IMR-90 (cell line): ENCODE data around the gene FAM24A. TPM values are rescaled to one million over a fixed set of nuclear protein-coding genes. Genes with fewer than 3 reads are reported as not detected.

ENCODE experiments used
- ATAC-seq: fragments of 200-7000 bp; cut with Tn5 transposase; 2 replicates; pipeline ENCODE4 v1.9.1; 2020; ENCODE audit warnings: low read depth, mild to moderate bottlenecking, moderate library complexity
- Bru-seq: library from RNA; stranded (reverse); fragments of 400-500 nt; gene quantifications from one replicate; lab custom pipeline; 2021; lab: Mats Ljungman, UMichigan
- BruChase-seq, 2 experiments: library from RNA; stranded (reverse); fragments of 400-500 nt; gene quantifications; one replicate each; lab custom pipeline; 2021; lab: Mats Ljungman, UMichigan
- BruUV-seq: library from RNA; stranded (reverse); fragments of 400-500 nt; replicated peaks from 2 replicates; lab custom pipeline; 2021; lab: Mats Ljungman, UMichigan
- CTCF ChIA-PET: fragments of 300-600 bp; formaldehyde crosslinking; extraction: SDS; loops from one replicate; lab custom pipeline; 2021; ENCODE audit warnings: antibody characterized with exemption; lab: Yijun Ruan, JAX
- POLR2A ChIA-PET: fragments of 300-600 bp; sonication (Branson Sonifier 250); formaldehyde crosslinking; loops from one replicate; lab custom pipeline; 2022; ENCODE audit warnings: antibody characterized with exemption; ENCODE audit not compliant: unreplicated experiment; lab: Charles Lee
- DNase-seq: peaks from one replicate; pipeline ENCODE4 v3.0.0; 2013
- H2AFZ ChIP-seq: replicated peaks from 2 replicates; pipeline ENCODE3; 2013; ENCODE audit warnings: low read length, mild to moderate bottlenecking; ENCODE audit not compliant: poor library complexity
- H2AK5ac ChIP-seq: 2 replicates; pipeline ENCODE4 v1.6.1; 2013; ENCODE audit warnings: low read depth, low read length, inconsistent platforms
- H2AK9ac ChIP-seq: replicated peaks from 2 replicates; pipeline ENCODE3; 2013; ENCODE audit warnings: mild to moderate bottlenecking, low read depth, low read length, moderate library complexity; ENCODE audit not compliant: poor library complexity
- H2BK120ac ChIP-seq: 2 replicates; pipeline ENCODE4 v1.6.1; 2013; ENCODE audit warnings: low read depth, low read length, inconsistent platforms
- H2BK15ac ChIP-seq: 3 replicates; pipeline ENCODE4 v1.6.1; 2013; ENCODE audit warnings: low read depth, low read length, inconsistent platforms
- H2BK20ac ChIP-seq: 2 replicates; pipeline ENCODE4 v1.6.1; 2013; ENCODE audit warnings: low read depth, mild to moderate bottlenecking, inconsistent platforms, low read length, moderate library complexity
- H2BK5ac ChIP-seq: 2 replicates; pipeline ENCODE4 v1.6.1; 2013; ENCODE audit warnings: mild to moderate bottlenecking, low read depth, low read length, inconsistent platforms; ENCODE audit not compliant: poor library complexity, severe bottlenecking
- H3K14ac ChIP-seq: replicated peaks from 2 replicates; pipeline ENCODE4 v1.6.1; 2013; ENCODE audit warnings: low read depth, low read length, inconsistent platforms
- H3K18ac ChIP-seq: 2 replicates; pipeline ENCODE4 v1.6.1; 2013; ENCODE audit warnings: low read depth, low read length, control low read depth
- H3K23ac ChIP-seq: 2 replicates; pipeline ENCODE4 v1.6.1; 2013; ENCODE audit warnings: low read depth, low read length, inconsistent platforms
- H3K27ac ChIP-seq: 2 replicates; pipeline ENCODE4 v1.5.1; 2013; ENCODE audit warnings: mild to moderate bottlenecking, control low read depth, low read length; ENCODE audit not compliant: insufficient read depth
- H3K27me3 ChIP-seq: 2 replicates; pipeline ENCODE4 v1.6.1; 2013; ENCODE audit warnings: low read length; ENCODE audit not compliant: control insufficient read depth, insufficient read depth
- H3K36me3 ChIP-seq: 2 replicates; pipeline ENCODE4 v1.6.1; 2013; ENCODE audit warnings: low read length, mixed read lengths; ENCODE audit not compliant: control insufficient read depth, insufficient read depth
- H3K4ac ChIP-seq: 2 replicates; pipeline ENCODE4 v1.6.1; 2013; ENCODE audit warnings: low read depth, low read length, inconsistent platforms
- H3K4me1 ChIP-seq: 2 replicates; pipeline ENCODE4 v1.6.1; 2013; ENCODE audit warnings: low read length, mixed read lengths; ENCODE audit not compliant: control insufficient read depth, insufficient read depth
- H3K4me2 ChIP-seq: 2 replicates; pipeline ENCODE4 v1.6.1; 2013; ENCODE audit warnings: low read depth, mild to moderate bottlenecking, control low read depth, low read length, moderate library complexity
- H3K4me3 ChIP-seq: 2 replicates; pipeline ENCODE4 v1.5.1; 2013; ENCODE audit warnings: low read depth, mild to moderate bottlenecking, control low read depth, low read length, moderate library complexity; ENCODE audit not compliant: insufficient read depth
- H3K56ac ChIP-seq: 2 replicates; pipeline ENCODE4 v1.6.1; 2013; ENCODE audit warnings: low read length, inconsistent platforms; ENCODE audit not compliant: insufficient read depth; ENCODE audit errors: extremely low read depth
- H3K79me1 ChIP-seq, 2 experiments: 2 replicates each; pipeline ENCODE4 v1.6.1; 2013; ENCODE audit warnings: low read length in 2 of 2, inconsistent platforms in 1 of 2, low read depth in 1 of 2
- H3K9ac ChIP-seq: 2 replicates; pipeline ENCODE4 v1.6.1; 2013; ENCODE audit warnings: low read depth, low read length, control low read depth
- H3K9me1 ChIP-seq: 2 replicates; pipeline ENCODE4 v1.6.1; 2013; ENCODE audit warnings: low read length, inconsistent platforms; ENCODE audit not compliant: insufficient read depth
- H3K9me3 ChIP-seq: 2 replicates; pipeline ENCODE4 v1.6.1; 2013; ENCODE audit warnings: low read length; ENCODE audit not compliant: control insufficient read depth, insufficient read depth
- H4K20me1 ChIP-seq: 2 replicates; pipeline ENCODE4 v1.6.1; 2013; ENCODE audit warnings: low read length, inconsistent platforms; ENCODE audit not compliant: insufficient read depth
- H4K5ac ChIP-seq: 2 replicates; pipeline ENCODE4 v1.6.1; 2013; ENCODE audit warnings: mild to moderate bottlenecking, low read depth, low read length, control low read depth
- H4K8ac ChIP-seq, 2 experiments: 2 replicates each; pipeline ENCODE4 v1.6.1; 2013; ENCODE audit warnings: low read depth in 2 of 2, low read length in 2 of 2, control low read depth in 1 of 2, inconsistent platforms in 1 of 2
- H4K91ac ChIP-seq: 2 replicates; pipeline ENCODE4 v1.6.1; 2013; ENCODE audit warnings: low read depth, low read length, inconsistent platforms; ENCODE audit not compliant: insufficient read depth
- BHLHE40 ChIP-seq: fragments of 150-350 bp; IDR thresholded peaks from 2 replicates; pipeline ENCODE4 v1.6.1; 2016; ENCODE audit warnings: mild to moderate bottlenecking, low read depth, low read length
- CEBPB ChIP-seq: IDR thresholded peaks from 2 replicates; pipeline ENCODE4 v1.6.1; 2012; ENCODE audit warnings: low read depth, low read length, improper control_type of control experiment
- CHD1 ChIP-seq: IDR thresholded peaks from 2 replicates; pipeline ENCODE4 v1.6.1; 2012; ENCODE audit warnings: low read depth, low read length, improper control_type of control experiment
- CTCF ChIP-seq: conservative IDR thresholded peaks from 2 replicates; pipeline ENCODE4 v1.5.1; 2012; ENCODE audit warnings: mild to moderate bottlenecking, low read depth, low read length, improper control_type of control experiment
- MAFK ChIP-seq: IDR thresholded peaks from 2 replicates; pipeline ENCODE4 v1.6.1; 2012; ENCODE audit warnings: low read depth, low read length, improper control_type of control experiment
- MAZ ChIP-seq: IDR thresholded peaks from 2 replicates; pipeline ENCODE4 v1.6.1; 2012; ENCODE audit warnings: low read depth, mild to moderate bottlenecking, low read length, improper control_type of control experiment, moderate library complexity, borderline replicate concordance
- NFE2L2 ChIP-seq: fragments of 150-350 bp; IDR thresholded peaks from 2 replicates; pipeline ENCODE4 v1.6.1; 2016; ENCODE audit warnings: low read depth, mild to moderate bottlenecking, low read length
- POLR2A ChIP-seq: IDR thresholded peaks from 2 replicates; pipeline ENCODE4 v1.6.1; 2012; ENCODE audit warnings: mild to moderate bottlenecking, low read depth, low read length
- RCOR1 ChIP-seq: IDR thresholded peaks from 2 replicates; pipeline ENCODE4 v1.6.1; 2012; ENCODE audit warnings: mild to moderate bottlenecking, low read length, improper control_type of control experiment; ENCODE audit not compliant: insufficient replicate concordance
- RFX5 ChIP-seq: IDR thresholded peaks from 2 replicates; pipeline ENCODE4 v1.8.0; 2012; ENCODE audit warnings: low read depth, mild to moderate bottlenecking, low read length, moderate library complexity
- SMC3 ChIP-seq: fragments of 150-350 bp; IDR thresholded peaks from 2 replicates; pipeline ENCODE4 v1.6.1; 2016; ENCODE audit warnings: low read depth, mild to moderate bottlenecking, antibody characterized with exemption, low read length, moderate library complexity
- USF2 ChIP-seq: fragments of 150-350 bp; IDR thresholded peaks from 2 replicates; pipeline ENCODE4 v1.6.1; 2017; ENCODE audit warnings: mild to moderate bottlenecking, antibody characterized with exemption, low read length, low read depth
- WGBS, 2 experiments: methylation state at CpG; one replicate each; pipeline versions ENCODE4 v1.1.5 to v1.1.7; 2013; ENCODE audit warnings: missing lambda C conversion rate in 2 of 2; ENCODE audit not compliant: insufficient read length in 1 of 2; ENCODE audit errors: extremely low coverage in 2 of 2; 5-methylcytosine and 5-hydroxymethylcytosine counted together
- dilution Hi-C: fragments of 300-500 bp; cut with HindIII; formaldehyde crosslinking; loops from one replicate; pipeline ENCODE4 v1.14.3; 2018; ENCODE audit warnings: low sequenced_read_pairs; ENCODE audit not compliant: unreplicated experiment
- in situ Hi-C: fragments of 300-500 bp; cut with MboI; formaldehyde crosslinking; loops from 3 replicates; pipeline ENCODE4 v1.14.3; 2019; ENCODE audit warnings: low sequenced_read_pairs, inconsistent platforms, mixed read lengths
- intact Hi-C: fragments of 100-400 bp; cut with micrococcal nuclease; formaldehyde crosslinking; loops from 2 replicates; pipeline ENCODE4 v1.10.0; 2022
- long read RNA-seq: library from polyadenylated mRNA; unstranded; transcript quantifications from one replicate; pipeline ENCODE4 v2.0.0, GENCODE V29; 2021; ENCODE audit not compliant: unreplicated experiment
- polyA plus RNA-seq, 3 experiments: library from polyadenylated mRNA; depleted of rRNA; stranded (reverse); fragments of >200 nt; gene quantifications; 2 replicates each; pipeline ENCODE4 v1.2.3, GENCODE V29; 2012; ENCODE audit warnings: low replicate concordance in 1 of 3
- total RNA-seq: library from RNA; depleted of rRNA; stranded (reverse); fragments of >200 nt; gene quantifications from 2 replicates; pipeline ENCODE4 v1.2.3, GENCODE V29; 2012; rRNA removed
- TF ChIP-seq, protein P1 (sequence below): fragments of 150-350 bp; IDR thresholded peaks from 2 replicates; pipeline ENCODE4 v1.6.1; 2016; ENCODE audit warnings: low read depth, mild to moderate bottlenecking, low read length, moderate library complexity, borderline replicate concordance

Gene FAM24A, protein sequence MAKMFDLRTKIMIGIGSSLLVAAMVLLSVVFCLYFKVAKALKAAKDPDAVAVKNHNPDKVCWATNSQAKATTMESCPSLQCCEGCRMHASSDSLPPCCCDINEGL
- total RNA-seq (not detected in 2 replicates), polyA plus RNA-seq (2012; rRNA removed) (not detected in 2 replicates), Bru-seq, nascent RNA (not detected), BruChase-seq, experiment 1, labeled RNA remaining after a 6-hour chase (not detected), BruChase-seq, experiment 2, labeled RNA remaining after a 2-hour chase (not detected)
- polyA plus RNA-seq (2012; cell fraction: cytosol; rRNA removed) = not detected in 2 replicates
- not detected in 2 replicates for polyA plus RNA-seq (2012; cell fraction: nucleus; rRNA removed; ENCODE audit: low replicate concordance)
- long read RNA-seq = 0 reads

DNA sequence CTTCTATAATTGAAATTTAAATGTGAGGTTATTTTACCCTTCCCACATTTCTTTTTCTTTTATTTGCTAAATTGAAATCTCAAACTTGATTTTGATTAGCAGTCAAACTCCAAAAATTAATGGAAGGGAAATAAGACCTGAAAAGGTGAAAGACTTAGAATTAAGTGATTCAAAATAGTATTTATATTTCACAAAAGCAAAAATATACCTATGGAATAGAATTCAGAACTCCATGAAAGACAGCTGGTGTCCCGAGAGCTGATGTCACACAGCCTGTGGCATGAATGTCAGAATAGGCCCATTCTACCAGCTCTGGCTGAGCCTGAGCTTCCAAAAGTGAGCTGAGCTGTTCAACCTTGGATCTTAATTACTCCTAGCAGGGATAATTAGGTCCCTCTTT is at the start of gene FAM24A:
Gene FAM24A, plus strand, starts transcription at position 301 of the 400 bp plus-strand sequence. CDS start 1,025 bp downstream, outside the sequence.
- no peak within 1 kb of the TSS for H3K23ac ChIP-seq
- H3K4me3 ChIP-seq = no peak within 1 kb of the TSS
- no peak within 1 kb of the TSS for H4K5ac ChIP-seq
- no peak within 1 kb of the TSS for H2AK5ac ChIP-seq
- DNase-seq (no peak), ATAC-seq (no peak)
- H3K9ac ChIP-seq = no peak within 1 kb of the TSS
- no peaks in the 10 kb centered on the region for H3K36me3 ChIP-seq
- no peak within 1 kb of the TSS for H3K4me2 ChIP-seq
- intact Hi-C loops (no loop called here), dilution Hi-C loops (no loop called here), in situ Hi-C loops (no loop called here)
- H4K91ac ChIP-seq = no peak within 1 kb of the TSS
- no peak within 1 kb of the TSS for H2BK20ac ChIP-seq
- ChIA-PET CTCF (no interaction called here), POLR2A (no interaction called here)
- no peak within 1 kb of the TSS for H2AFZ ChIP-seq
- no peaks in the 10 kb centered on the region for H3K27me3 ChIP-seq
- no peak within 1 kb of the TSS for H2BK15ac ChIP-seq
- no peaks in the 10 kb centered on the region for H3K9me1 ChIP-seq
- H3K9me3 ChIP-seq = no peaks in the 10 kb centered on the region
- H3K18ac ChIP-seq = no peak within 1 kb of the TSS
- H4K20me1 ChIP-seq = 0 out of 2 replicates have a peak, but pooled peaks cover 3% of the 10 kb centered on the region
- H3K56ac ChIP-seq = no peak within 1 kb of the TSS
- H3K14ac ChIP-seq = no peak within 1 kb of the TSS
- H3K4ac ChIP-seq = no peak within 1 kb of the TSS
- H2AK9ac ChIP-seq = no peak within 1 kb of the TSS
- no CpG with 5 or more reads among the region's 1 CpG for WGBS, 2 experiments
- H4K8ac ChIP-seq = no peak within 1 kb of the TSS
- no peak within 1 kb of the TSS for H2BK5ac ChIP-seq
- no peaks in the 10 kb centered on the region for H3K79me1 ChIP-seq
- no peak within 1 kb of the TSS for H2BK120ac ChIP-seq
- BruUV-seq = no TSS peak
- no peak within 1 kb of the TSS for H3K27ac ChIP-seq
- H3K4me1 ChIP-seq = no peaks in the 10 kb centered on the region
- TF ChIP-seq USF2 (no peak), BHLHE40 (no peak), RCOR1 (no peak), CTCF (no peak), CHD1 (no peak), SMC3 (no peak), MAFK (no peak), MAZ (no peak), POLR2A (no peak), RFX5 (no peak), NFE2L2 (no peak), CEBPB (no peak)
- TF ChIP-seq, protein P1, sequence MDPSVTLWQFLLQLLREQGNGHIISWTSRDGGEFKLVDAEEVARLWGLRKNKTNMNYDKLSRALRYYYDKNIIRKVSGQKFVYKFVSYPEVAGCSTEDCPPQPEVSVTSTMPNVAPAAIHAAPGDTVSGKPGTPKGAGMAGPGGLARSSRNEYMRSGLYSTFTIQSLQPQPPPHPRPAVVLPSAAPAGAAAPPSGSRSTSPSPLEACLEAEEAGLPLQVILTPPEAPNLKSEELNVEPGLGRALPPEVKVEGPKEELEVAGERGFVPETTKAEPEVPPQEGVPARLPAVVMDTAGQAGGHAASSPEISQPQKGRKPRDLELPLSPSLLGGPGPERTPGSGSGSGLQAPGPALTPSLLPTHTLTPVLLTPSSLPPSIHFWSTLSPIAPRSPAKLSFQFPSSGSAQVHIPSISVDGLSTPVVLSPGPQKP = no peak
